SH-SY5Y (cell line): ENCODE results near the gene TNF.

Experiments used
- GATA2 ChIP-seq: IDR thresholded peaks from 2 replicates; pipeline ENCODE4 v1.6.1; 2011; ENCODE audit warnings: mild to moderate bottlenecking, low read depth, low read length
- GATA3 ChIP-seq: IDR thresholded peaks from 2 replicates; pipeline ENCODE4 v1.6.1; 2011; ENCODE audit warnings: low read depth, mild to moderate bottlenecking, low read length, moderate library complexity

- TF ChIP-seq GATA3 (no peak), GATA2 (no peak)
Measured at GRCh38 chr6:31579119-31579505, 3.7 kb downstream of the TNF start.
